GM11168 (cell line): ENCODE measurements around the gene YKT6.

Source experiments
- in situ Hi-C: fragments of 300-500 bp; cut with MboI; formaldehyde crosslinking; loops from one replicate; pipeline ENCODE4 v1.12.0; 2022; ENCODE audit warnings: low sequenced_read_pairs; ENCODE audit not compliant: unreplicated experiment

Gene YKT6

GRCh38 chr7:44216521-44217222 is 15.9 kb downstream of the YKT6 start:
- in situ Hi-C loops = no loop called here

- in situ Hi-C loops = no loop called here
Measured at GRCh38 chr7:44217223-44217714, 16.5 kb downstream of the YKT6 start.

- in situ Hi-C loops = no loop called here
Measured at GRCh38 chr7:44217852-44218402, 17.1 kb downstream of the YKT6 start.

- in situ Hi-C loops = no loop called here
Measured at GRCh38 chr7:44218418-44219201, 17.8 kb downstream of the YKT6 start.

- in situ Hi-C loops = no loop called here
Measured at GRCh38 chr7:44219371-44220045, 18.7 kb downstream of the YKT6 start.

- in situ Hi-C loops = no loop called here
Measured at GRCh38 chr7:44220046-44220357, 19.2 kb downstream of the YKT6 start.

- in situ Hi-C loops = no loop called here
Measured at GRCh38 chr7:44220358-44221112, 19.8 kb downstream of the YKT6 start.

GRCh38 chr7:44221231-44221791 is 20.5 kb downstream of the YKT6 start:
- in situ Hi-C loops = no loop called here

GRCh38 chr7:44222074-44222473 is 21.3 kb downstream of the YKT6 start:
- in situ Hi-C loops = no loop called here

- in situ Hi-C loops = no loop called here
Measured at GRCh38 chr7:44222776-44223261, 22.0 kb downstream of the YKT6 start.

GRCh38 chr7:44223362-44224079 is 22.7 kb downstream of the YKT6 start:
- in situ Hi-C loops = no loop called here

- in situ Hi-C loops = no loop called here
Measured at GRCh38 chr7:44224080-44224973, 23.5 kb downstream of the YKT6 start.

- in situ Hi-C loops = no loop called here
Measured at GRCh38 chr7:44224974-44225565, 24.3 kb downstream of the YKT6 start.

GRCh38 chr7:44225566-44226395 is 25.0 kb downstream of the YKT6 start:
- in situ Hi-C loops = no loop called here

- in situ Hi-C loops = no loop called here
Measured at GRCh38 chr7:44226396-44226753, 25.6 kb downstream of the YKT6 start.

GRCh38 chr7:44227911-44228310 is 27.1 kb downstream of the YKT6 start:
- in situ Hi-C loops = no loop called here
